ENCODE measurements around the gene ERC2.

DNA sequence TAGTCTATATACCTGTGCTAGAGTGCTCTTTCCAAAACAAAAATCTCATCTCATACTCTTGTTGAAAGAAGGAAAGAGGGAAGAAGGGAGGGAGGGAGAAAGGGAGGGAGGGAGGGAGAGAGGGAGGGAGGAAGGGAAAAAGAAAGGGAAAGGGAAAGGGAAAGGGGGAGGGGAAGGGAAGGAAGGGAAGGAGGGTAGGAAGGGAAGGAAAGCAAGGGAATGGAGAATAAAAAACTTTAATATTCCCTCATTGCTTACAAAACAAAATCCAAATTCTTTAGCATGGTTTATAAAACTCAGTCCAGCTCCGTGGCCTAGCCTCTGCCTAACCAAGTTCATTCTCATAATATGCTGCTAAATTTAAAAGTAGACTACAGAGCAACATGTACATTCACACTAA, 104.5 kb downstream of the ERC2 start:
- TF ChIP-seq POLR2AphosphoS5 (IDR thresholded peaks at IDR 0.05; ENCODE audit: insufficient read depth, low read depth, low read length) (no peak), JUN (IDR thresholded peaks at IDR 0.05; ENCODE audit: borderline replicate concordance, insufficient read depth, insufficient read length, low read depth) (no peak), EZH2 (IDR thresholded peaks at IDR 0.05; ENCODE audit: borderline replicate concordance, low read depth, low read length, severe bottlenecking) (no peak)
- TF ChIP-seq, protein P1, sequence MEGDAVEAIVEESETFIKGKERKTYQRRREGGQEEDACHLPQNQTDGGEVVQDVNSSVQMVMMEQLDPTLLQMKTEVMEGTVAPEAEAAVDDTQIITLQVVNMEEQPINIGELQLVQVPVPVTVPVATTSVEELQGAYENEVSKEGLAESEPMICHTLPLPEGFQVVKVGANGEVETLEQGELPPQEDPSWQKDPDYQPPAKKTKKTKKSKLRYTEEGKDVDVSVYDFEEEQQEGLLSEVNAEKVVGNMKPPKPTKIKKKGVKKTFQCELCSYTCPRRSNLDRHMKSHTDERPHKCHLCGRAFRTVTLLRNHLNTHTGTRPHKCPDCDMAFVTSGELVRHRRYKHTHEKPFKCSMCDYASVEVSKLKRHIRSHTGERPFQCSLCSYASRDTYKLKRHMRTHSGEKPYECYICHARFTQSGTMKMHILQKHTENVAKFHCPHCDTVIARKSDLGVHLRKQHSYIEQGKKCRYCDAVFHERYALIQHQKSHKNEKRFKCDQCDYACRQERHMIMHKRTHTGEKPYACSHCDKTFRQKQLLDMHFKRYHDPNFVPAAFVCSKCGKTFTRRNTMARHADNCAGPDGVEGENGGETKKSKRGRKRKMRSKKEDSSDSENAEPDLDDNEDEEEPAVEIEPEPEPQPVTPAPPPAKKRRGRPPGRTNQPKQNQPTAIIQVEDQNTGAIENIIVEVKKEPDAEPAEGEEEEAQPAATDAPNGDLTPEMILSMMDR (IDR thresholded peaks at IDR 0.05; ENCODE audit: extremely low read depth in 1 of 2, insufficient read depth in 1 of 2, low read depth in 1 of 2, low read length in 2 of 2): no peak
